AG08396 (cell line): ENCODE results near the gene RBM47.

ENCODE experiments used
- DNase-seq: peaks from one replicate; pipeline ENCODE4 v3.0.0; 2012; ENCODE audit warnings: low spot score, mixed read lengths

The RBM47 gene

GRCh38 chr4:40586729-40587128, 42.9 kb downstream of the RBM47 start:
- DNase-seq = no peak

- DNase-seq = no peak
Observed at GRCh38 chr4:40586034-40586433, 43.6 kb downstream of the RBM47 start.

GRCh38 chr4:40585201-40585799, 44.4 kb downstream of the RBM47 start:
- no peak for DNase-seq

GRCh38 chr4:40584517-40585141, 45.0 kb downstream of the RBM47 start:
- DNase-seq = no peak

- DNase-seq = no peak
Observed at GRCh38 chr4:40583850-40584439, 45.7 kb downstream of the RBM47 start.

GRCh38 chr4:40582413-40582812, 47.3 kb downstream of the RBM47 start:
- DNase-seq = no peak

GRCh38 chr4:40581254-40582140, 48.2 kb downstream of the RBM47 start:
- DNase-seq = no peak

GRCh38 chr4:40579983-40580382, 49.7 kb downstream of the RBM47 start:
- DNase-seq = peak; percentile 25

- DNase-seq = no peak
Observed at GRCh38 chr4:40577588-40578253, 51.9 kb downstream of the RBM47 start.

- DNase-seq = peak; percentile 55
Observed at GRCh38 chr4:40576651-40577480, 52.8 kb downstream of the RBM47 start.

GRCh38 chr4:40575846-40576245, 53.8 kb downstream of the RBM47 start:
- DNase-seq = no peak

GRCh38 chr4:40573593-40574311, 55.9 kb downstream of the RBM47 start:
- DNase-seq = no peak

- no peak for DNase-seq
Observed at GRCh38 chr4:40572692-40573310, 56.9 kb downstream of the RBM47 start.

- no peak for DNase-seq
Observed at GRCh38 chr4:40571208-40571607, 58.5 kb downstream of the RBM47 start.

GRCh38 chr4:40570348-40571077, 59.2 kb downstream of the RBM47 start:
- DNase-seq = no peak

- DNase-seq = no peak
Observed at GRCh38 chr4:40564815-40565483, 64.7 kb downstream of the RBM47 start.

GRCh38 chr4:40564004-40564403, 65.7 kb downstream of the RBM47 start:
- no peak for DNase-seq

GRCh38 chr4:40563401-40563800, 66.3 kb downstream of the RBM47 start:
- DNase-seq = no peak

GRCh38 chr4:40562681-40563080, 67.0 kb downstream of the RBM47 start:
- no peak for DNase-seq
